Fibroblast of pulmonary artery (primary cell): Measurements from ENCODE around the gene CCNT1.

Source experiments
- DNase-seq: peaks from one replicate; pipeline ENCODE4 v3.0.0-alpha.2; 2010; ENCODE audit warnings: low read depth
- H3K4me3 ChIP-seq: replicated peaks from 2 replicates; pipeline ENCODE4 v1.5.1; 2011; ENCODE audit warnings: low read depth, mild to moderate bottlenecking, control low read depth, low read length, moderate library complexity
- TF ChIP-seq, protein P1 (sequence below): IDR thresholded peaks from 2 replicates; pipeline ENCODE4 v1.5.1; 2011; ENCODE audit warnings: mild to moderate bottlenecking, control low read depth, low read length, inconsistent platforms; ENCODE audit errors: missing control alignments

CCNT1 gene

DNA sequence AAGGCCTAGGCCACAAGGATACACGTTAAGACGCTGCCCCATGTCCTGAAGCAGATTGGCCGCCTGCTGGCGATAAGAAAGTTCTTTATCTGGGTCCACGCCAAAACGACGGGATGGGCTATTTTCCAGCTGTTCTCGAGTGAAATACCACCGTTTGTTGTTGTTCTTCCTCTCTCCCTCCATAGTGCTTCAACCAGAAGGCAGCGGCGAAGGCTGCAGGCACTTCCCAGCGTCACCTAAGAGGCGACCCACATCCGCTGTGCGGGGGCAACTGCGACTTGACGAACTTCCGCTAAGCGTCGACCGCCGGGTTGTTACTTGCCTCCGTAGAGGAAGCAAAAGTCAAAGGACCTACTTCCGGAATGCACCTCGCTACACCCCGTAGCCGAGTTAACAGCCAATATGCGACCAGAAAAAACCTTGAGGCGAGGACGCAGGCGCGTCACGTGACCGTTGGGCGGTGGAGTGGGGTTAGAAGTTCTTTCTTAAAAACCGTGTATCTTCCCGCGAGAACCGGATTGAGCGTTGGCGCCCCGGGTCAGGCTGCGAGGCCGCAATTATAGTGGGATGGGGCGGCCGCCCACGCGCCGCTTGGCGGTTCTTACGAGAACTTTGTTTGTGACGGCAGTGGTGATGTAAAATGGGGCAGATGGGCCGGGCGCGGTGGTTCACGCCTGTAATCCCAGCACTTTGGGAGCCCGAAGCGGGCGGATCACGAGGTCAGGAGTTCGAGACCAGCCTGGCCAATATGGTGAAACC, at the start of gene CCNT1:
Gene CCNT1 (minus strand): TSS at position 215 of the 759 bp plus-strand sequence. CDS start 32 bp downstream, at position 183.
- DNase-seq: peak; percentile 100
- H3K4me3 ChIP-seq: peak within 1 kb of the TSS; percentile 83
- TF ChIP-seq, protein P1, sequence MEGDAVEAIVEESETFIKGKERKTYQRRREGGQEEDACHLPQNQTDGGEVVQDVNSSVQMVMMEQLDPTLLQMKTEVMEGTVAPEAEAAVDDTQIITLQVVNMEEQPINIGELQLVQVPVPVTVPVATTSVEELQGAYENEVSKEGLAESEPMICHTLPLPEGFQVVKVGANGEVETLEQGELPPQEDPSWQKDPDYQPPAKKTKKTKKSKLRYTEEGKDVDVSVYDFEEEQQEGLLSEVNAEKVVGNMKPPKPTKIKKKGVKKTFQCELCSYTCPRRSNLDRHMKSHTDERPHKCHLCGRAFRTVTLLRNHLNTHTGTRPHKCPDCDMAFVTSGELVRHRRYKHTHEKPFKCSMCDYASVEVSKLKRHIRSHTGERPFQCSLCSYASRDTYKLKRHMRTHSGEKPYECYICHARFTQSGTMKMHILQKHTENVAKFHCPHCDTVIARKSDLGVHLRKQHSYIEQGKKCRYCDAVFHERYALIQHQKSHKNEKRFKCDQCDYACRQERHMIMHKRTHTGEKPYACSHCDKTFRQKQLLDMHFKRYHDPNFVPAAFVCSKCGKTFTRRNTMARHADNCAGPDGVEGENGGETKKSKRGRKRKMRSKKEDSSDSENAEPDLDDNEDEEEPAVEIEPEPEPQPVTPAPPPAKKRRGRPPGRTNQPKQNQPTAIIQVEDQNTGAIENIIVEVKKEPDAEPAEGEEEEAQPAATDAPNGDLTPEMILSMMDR: peak; percentile 14

DNA sequence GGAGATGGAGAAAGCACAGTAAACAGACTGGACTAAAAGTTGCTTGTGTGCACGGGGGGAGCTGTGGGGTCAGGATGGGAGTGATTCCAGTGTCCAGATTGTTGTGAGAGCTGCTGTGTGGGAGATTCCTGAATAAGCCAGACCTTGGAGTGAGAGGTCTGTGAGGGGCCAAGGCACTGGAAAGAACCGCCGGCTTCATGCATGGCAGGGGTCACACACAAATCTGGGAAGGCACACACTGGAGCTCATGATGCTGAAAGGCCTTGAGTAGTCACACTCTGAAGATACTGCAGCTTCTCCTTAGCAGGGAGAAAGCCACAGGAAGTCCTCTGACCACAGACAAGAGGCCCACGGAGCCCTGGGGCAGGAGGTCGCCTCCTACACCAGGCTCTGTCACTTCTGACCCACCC, 49.3 kb upstream of the CCNT1 start:
- TF ChIP-seq, protein P1: no peak
- no peak overlapping the region for H3K4me3 ChIP-seq
- DNase-seq: peak; percentile 63

DNA sequence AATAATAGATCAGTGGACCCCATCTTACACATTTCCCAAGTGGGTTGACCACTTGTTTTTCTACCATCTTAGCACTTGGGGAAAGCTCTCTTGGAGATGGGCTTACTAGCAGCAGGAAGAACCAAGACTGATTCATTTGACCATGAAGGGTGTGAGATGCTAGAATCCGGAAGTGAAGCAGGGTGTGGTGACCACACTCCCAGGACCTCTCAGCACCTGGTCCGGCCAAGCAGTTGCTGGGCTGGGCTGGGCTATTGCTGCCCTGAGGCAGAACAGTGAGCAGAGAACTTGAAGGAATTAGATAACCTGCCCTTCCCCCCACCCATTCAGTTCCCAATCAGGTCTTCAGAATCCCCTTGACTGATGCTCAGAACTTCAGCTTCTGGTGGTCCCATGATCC, 48.0 kb upstream of the CCNT1 start:
- DNase-seq: no peak
- H3K4me3 ChIP-seq: no peak overlapping the region
- TF ChIP-seq, protein P1: no peak

DNA sequence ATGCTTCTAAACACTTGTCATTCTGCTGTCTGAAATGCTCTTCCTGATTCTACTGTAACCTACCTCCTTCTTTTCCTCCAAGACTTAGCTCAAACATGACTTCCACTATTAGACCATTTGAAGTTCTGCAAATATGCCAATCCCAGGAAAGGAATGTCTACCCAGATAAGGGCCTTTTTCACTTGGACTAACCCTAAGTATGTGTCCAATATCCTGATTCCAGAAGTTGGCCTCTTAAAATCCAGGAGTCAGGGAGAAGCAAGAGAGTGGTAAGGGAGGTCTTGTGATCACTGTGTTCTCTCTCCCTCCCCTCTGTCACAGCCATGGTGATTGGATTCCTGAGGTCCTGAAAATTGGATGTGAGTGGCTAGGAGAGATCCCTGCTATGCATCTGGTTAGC, 42.2 kb upstream of the CCNT1 start:
- H3K4me3 ChIP-seq: no peak overlapping the region
- TF ChIP-seq, protein P1: no peak
- no peak for DNase-seq

DNA sequence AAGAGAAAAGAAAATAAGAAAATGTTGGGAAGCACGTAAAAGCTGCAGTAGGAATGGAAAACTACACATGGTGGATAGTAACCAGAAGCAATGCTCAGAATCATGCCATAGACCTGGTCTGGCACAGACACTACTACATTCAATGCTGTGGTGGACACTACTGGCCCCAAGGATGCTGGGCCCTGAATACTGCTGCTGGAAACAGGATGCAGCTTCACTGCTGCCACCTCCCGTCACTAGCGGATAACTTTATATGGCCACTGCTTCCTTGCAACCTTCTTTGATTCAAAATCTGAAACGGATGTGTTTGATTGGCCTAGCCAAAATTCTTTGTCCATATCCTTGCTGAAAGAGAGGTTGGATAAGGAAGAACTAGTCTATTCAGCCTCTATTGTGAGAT, 41.7 kb upstream of the CCNT1 start:
- DNase-seq: no peak
- TF ChIP-seq, protein P1: no peak
- H3K4me3 ChIP-seq: no peak overlapping the region

DNA sequence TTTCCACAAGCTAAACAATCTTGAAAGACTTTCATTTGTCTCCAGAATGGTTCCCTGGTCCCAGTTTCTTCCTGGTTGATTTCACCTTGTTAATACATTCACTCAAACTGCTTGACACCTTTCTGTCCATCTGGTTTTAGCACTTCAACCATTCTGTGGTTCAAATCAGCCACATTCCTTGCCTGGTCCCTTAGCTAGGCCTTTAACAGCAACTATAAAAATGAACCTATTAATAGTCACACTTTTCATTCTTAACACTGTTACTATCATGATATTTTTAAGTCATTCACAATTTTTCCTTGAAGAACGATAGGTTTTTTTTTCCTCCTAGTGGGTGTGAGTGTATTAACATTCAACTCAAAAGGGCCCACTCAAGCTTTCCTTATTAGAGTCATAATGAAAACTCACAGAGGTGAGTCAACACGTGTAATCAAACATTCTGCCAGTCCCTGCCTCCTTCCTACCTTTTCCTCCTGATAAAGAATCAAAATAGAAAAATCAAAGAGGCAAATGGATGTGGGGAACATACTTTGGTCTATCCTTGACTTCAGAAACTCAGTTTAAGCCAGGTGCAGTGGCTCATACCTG, 34.4 kb upstream of the CCNT1 start:
- TF ChIP-seq, protein P1: no peak
- DNase-seq: no peak
- H3K4me3 ChIP-seq: no peak overlapping the region

DNA sequence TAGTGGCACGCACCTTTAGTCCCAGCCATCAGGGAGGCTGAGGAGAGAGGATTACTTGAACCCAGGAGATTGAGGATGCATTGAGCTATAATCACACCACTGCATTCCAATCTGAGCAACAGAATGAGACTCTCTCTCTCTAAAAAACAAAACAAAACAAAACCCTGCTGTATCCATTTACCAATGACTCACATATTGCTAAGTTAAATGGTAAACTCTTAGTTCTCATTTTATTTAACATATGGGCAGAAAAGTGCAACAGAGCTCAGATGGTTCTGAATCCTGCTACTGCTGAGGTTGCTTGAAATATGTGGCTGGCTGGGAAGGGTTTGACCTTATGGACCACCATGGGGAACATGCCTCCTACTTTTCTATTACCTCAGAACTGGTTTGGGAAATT, 33.7 kb upstream of the CCNT1 start:
- TF ChIP-seq, protein P1: no peak
- DNase-seq: no peak
- H3K4me3 ChIP-seq: no peak overlapping the region
